ENCODE measurements around the gene ZC3H12D. TPM values are rescaled to one million over a fixed set of nuclear protein-coding genes. Genes with fewer than 3 reads are reported as not detected.

Gene ZC3H12D
- total and polyA plus RNA-seq, 9 of the 15 experiments (the other 6 are each of a cell fraction or from before 2014, with no cell fraction given) = 0.04 to 0.27 (median 0.05) TPM; not detected in 3

- Histone ChIP-seq H3K9me1 (ENCODE audit: control insufficient read depth, insufficient read depth, low read length) (no peaks in the 10 kb centered on the region), H3K36me3 (ENCODE audit: control insufficient read depth, insufficient read depth, low read length) (no peaks in the 10 kb centered on the region), H3K4me2 (ENCODE audit: insufficient read depth, low read length) (no peak overlapping the region), H3K9ac (ENCODE audit: insufficient read depth in 1 of 2, low read depth in 2 of 2, low read length in 2 of 2) (no peak overlapping the region), H3K79me2 (ENCODE audit: control insufficient read depth, insufficient read depth, low read length) (no peaks in the 10 kb centered on the region), H4K20me1 (replicated peaks; ENCODE audit: control insufficient read depth, insufficient read depth, low read length) (peaks cover 15% of the 10 kb centered on the region), H2AFZ (ENCODE audit: low read depth, low read length) (no peak overlapping the region), H3K4me3 (no peak overlapping the region), H3K9me3 (replicated peaks; ENCODE audit: control insufficient read depth, insufficient read depth, low read depth, low read length) (no peaks in the 10 kb centered on the region), H3K4me1 (replicated peaks in 1 of 2; ENCODE audit: control insufficient read depth in 2 of 2, insufficient read depth in 2 of 2, low read length in 2 of 2) (peaks cover 0 to 19% of the 10 kb centered on the region in 2 experiments; a peak in 1 of 5 replicates), H3K27me3 (ENCODE audit: control insufficient read depth in 2 of 2, insufficient read depth in 2 of 2, low read length in 2 of 2) (peaks cover 56 to 87% of the 10 kb centered on the region in 2 experiments), H3K27ac (ENCODE audit: extremely low read depth, low read depth, low read length) (no peak overlapping the region)
- CTCF ChIA-PET (ENCODE audit: low intra/inter-chr PET ratio) = no interaction called here
- POLR2A ChIA-PET = no interaction called here
- no peak for ATAC-seq
- no peak for FAIRE-seq
- TF ChIP-seq ZBTB1 (CRISPR knock-in tag; IDR thresholded peaks at IDR 0.05; ENCODE audit: borderline replicate concordance, low read depth) (no peak), ARID4B (CRISPR knock-in tag; IDR thresholded peaks at IDR 0.05) (no peak)
- no TSS peak for BruUV-seq (replicated peaks)
- intact Hi-C loops (cut with micrococcal nuclease) = no loop called here
- in situ Hi-C loops (cut with MboI) = loop anchor here (25.0 kb wide), 1 partner anchor 888 kb away; no protein-coding TSS in a partner anchor
- WGBS (ENCODE audit: insufficient coverage, low coverage, missing lambda C conversion rate) = 11% methylated on average over 13 of the region's 14 CpGs
- no peak for DNase-seq (ENCODE audit: extremely low read depth in 1 of 4, low spot score in 3 of 4)
Observed at GRCh38 chr6:149449831-149450678, 34.8 kb downstream of the ZC3H12D start.

Data from K562 (cell line).